Activated CD8-positive, alpha-beta memory T cell treated with anti-CD3 and anti-CD28 coated beads for 1 hour (primary cell): Measurements from ENCODE around the gene NCOA5.
"Not testable (repeated sequence)": the region's sequence is repeated elsewhere in the genome, so short reads cannot be mapped to it uniquely, and the experiment has no call there.

ENCODE experiments used
- DNase-seq, 2 donors: peaks; one replicate each; pipeline ENCODE4 v3.0.0-alpha.2; 2020; ENCODE audit warnings: low read depth in 1 of 2; ENCODE audit errors: extremely low read depth in 1 of 2

NCOA5 gene

GRCh38 chr20:46121184-46121930 is 31.6 kb upstream of the NCOA5 start:
- DNase-seq = no peak

- no peak for DNase-seq
These were observed 30.4 kb upstream of the NCOA5 start for GRCh38 chr20:46120136-46120535.

- DNase-seq = no peak
These were observed 29.8 kb upstream of the NCOA5 start for GRCh38 chr20:46119547-46119946.

GRCh38 chr20:46119028-46119546 is 29.3 kb upstream of the NCOA5 start:
- DNase-seq = no peak

- no peak for DNase-seq
These were observed 28.8 kb upstream of the NCOA5 start for GRCh38 chr20:46118481-46119020.

- peak; percentile 23 to 49 for DNase-seq
These were observed 28.1 kb upstream of the NCOA5 start, which contains the start of gene CD40 for GRCh38 chr20:46117704-46118467. CD40 (plus strand) TSS chr20:46118314; CDS start chr20:46118344, 30 bp downstream.

- DNase-seq = no peak
These were observed 24.7 kb upstream of the NCOA5 start for GRCh38 chr20:46114449-46114848.

- DNase-seq = no peak
These were observed 23.3 kb upstream of the NCOA5 start for GRCh38 chr20:46113113-46113470.

- no peak for DNase-seq
These were observed 22.8 kb upstream of the NCOA5 start for GRCh38 chr20:46112430-46113112.

- DNase-seq = no peak
These were observed 22.1 kb upstream of the NCOA5 start for GRCh38 chr20:46111836-46112212.

- DNase-seq = no peak
These were observed 21.5 kb upstream of the NCOA5 start for GRCh38 chr20:46111028-46111835.

- no peak for DNase-seq
These were observed 19.2 kb upstream of the NCOA5 start for GRCh38 chr20:46108976-46109375.

- no peak for DNase-seq
These were observed 18.7 kb upstream of the NCOA5 start for GRCh38 chr20:46108435-46108841.

GRCh38 chr20:46107061-46107460 is 17.3 kb upstream of the NCOA5 start:
- DNase-seq = no peak

- DNase-seq = no peak
These were observed 14.5 kb upstream of the NCOA5 start for GRCh38 chr20:46104262-46104661.

- DNase-seq = no peak
These were observed 13.2 kb upstream of the NCOA5 start for GRCh38 chr20:46102940-46103339.

GRCh38 chr20:46101957-46102356 is 12.2 kb upstream of the NCOA5 start:
- DNase-seq = no peak

GRCh38 chr20:46100988-46101387 is 11.2 kb upstream of the NCOA5 start:
- no peak for DNase-seq

- not testable (repeated sequence) for DNase-seq
These were observed 10.7 kb upstream of the NCOA5 start for GRCh38 chr20:46100444-46100843.

- DNase-seq = no peak
These were observed 9.9 kb upstream of the NCOA5 start for GRCh38 chr20:46099491-46100287.
